GM23248 (cell line): ENCODE data around the gene C16orf54.

Experiments
- EZH2 ChIP-seq: fragments of 200-600 bp; sonication (generic); IDR thresholded peaks from 2 replicates; pipeline ENCODE4 v1.6.1; 2018; ENCODE audit warnings: antibody characterized with exemption, mild to moderate bottlenecking; ENCODE audit not compliant: insufficient read depth, poor library complexity, severe bottlenecking
- EZH2phosphoT487 ChIP-seq: fragments of 200-600 bp; sonication (generic); IDR thresholded peaks from 2 replicates; pipeline ENCODE4 v1.6.1; 2018; ENCODE audit warnings: antibody characterized with exemption, moderate library complexity, mild to moderate bottlenecking, low read depth; ENCODE audit not compliant: insufficient read depth

DNA sequence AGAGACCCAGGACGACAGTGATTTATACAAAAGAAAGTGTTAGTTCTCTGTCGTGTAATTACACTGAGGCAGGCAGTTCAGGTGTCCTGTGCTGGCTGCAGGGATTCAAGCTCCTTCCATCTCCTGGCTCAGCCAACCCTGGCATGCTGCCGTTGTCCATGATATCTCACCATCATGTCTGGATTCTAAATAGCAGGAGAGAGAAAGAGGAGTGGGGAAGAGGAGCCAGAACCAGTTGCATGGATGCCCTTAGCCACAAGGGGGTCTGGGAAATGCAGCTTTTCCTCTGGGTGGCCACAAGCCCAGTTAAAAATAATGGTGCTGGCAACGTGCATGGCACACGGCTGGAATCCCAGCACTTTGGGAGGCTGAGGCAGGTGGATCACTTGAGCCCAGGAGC, 9.7 kb downstream of the C16orf54 start:
- TF ChIP-seq EZH2phosphoT487 (no peak), EZH2 (no peak)
